ENCODE data around the gene ZNRF3.

- TF ChIP-seq POLR2A (IDR thresholded peaks at IDR 0.05; ENCODE audit: low read depth), result no peak
- no peak for TF ChIP-seq CTCF (IDR thresholded peaks at IDR 0.05)
- TF ChIP-seq EP300 (IDR thresholded peaks at IDR 0.05), result no peak
- no peak for TF ChIP-seq POLR2AphosphoS5 (IDR thresholded peaks at IDR 0.05)
These were observed 132.9 kb downstream of the ZNRF3 start for GRCh38 chr22:29016067-29016938.
